Psoas muscle (tissue), 8 donors: ENCODE data around the gene LIMD2. TPM values are rescaled to one million over a fixed set of nuclear protein-coding genes. Genes with fewer than 3 reads are reported as not detected.

Experiments used
- ATAC-seq, 4 donors: fragments of 200-7000 bp; cut with Tn5 transposase; one replicate each; pipeline ENCODE4 v1.9.1; 2020; ENCODE audit warnings: moderate library complexity in 3 of 4, mild to moderate bottlenecking in 2 of 4
- DNase-seq, 2 donors: peaks; one replicate each; pipeline ENCODE4 v3.0.0-alpha.2; 2020
- H3K27ac ChIP-seq: fragments of 200-600 bp; one replicate; pipeline ENCODE4 v1.8.0; 2022
- H3K27me3 ChIP-seq, 3 donors: fragments of 200-600 bp in 1 of 3; one replicate each; pipeline versions ENCODE4 v1.6.1 to v1.8.0; 2013 to 2022; ENCODE audit warnings: low read length in 2 of 3, mild to moderate bottlenecking in 2 of 3, moderate library complexity in 1 of 3; ENCODE audit not compliant: insufficient read depth in 3 of 3
- H3K36me3 ChIP-seq, 2 donors: fragments of 200-600 bp in 1 of 2; one replicate each; pipeline versions ENCODE4 v1.6.1 to v1.8.0; 2013 to 2022; ENCODE audit warnings: low read depth in 1 of 2, mild to moderate bottlenecking in 1 of 2, moderate library complexity in 1 of 2; ENCODE audit not compliant: insufficient read depth in 1 of 2
- H3K4me1 ChIP-seq: fragments of 200-600 bp; one replicate; pipeline ENCODE4 v1.8.0; 2022
- H3K4me3 ChIP-seq: fragments of 200-600 bp; one replicate; pipeline ENCODE4 v1.8.0; 2022; ENCODE audit warnings: mild to moderate bottlenecking
- H3K9me3 ChIP-seq: fragments of 200-600 bp; one replicate; pipeline ENCODE4 v1.8.0; 2022
- CTCF ChIP-seq: fragments of 200-600 bp; IDR thresholded peaks from one replicate; pipeline ENCODE4 v1.8.0; 2022; ENCODE audit warnings: antibody characterized with exemption
- whole genome bisulfite sequencing, 3 donors: extraction: QIAGEN DNeasy Blood & Tissue Kit; methylation state at CpG; one replicate each; pipeline versions ENCODE4 v1.1.6 to v1.1.7; 2013; 5-methylcytosine and 5-hydroxymethylcytosine counted together
- intact Hi-C, 2 donors: fragments of 100-400 bp; cut with DNase I; formaldehyde crosslinking; loops; one replicate each; pipeline versions ENCODE4 v1.11.0 to v1.14.2; 2022
- polyA plus RNA-seq, 3 donors: library from polyadenylated mRNA; stranded (reverse); fragments of 200-250 nt; gene quantifications; one replicate each; pipeline ENCODE4 v1.2.3, GENCODE V29; 2013
- total RNA-seq, 4 donors: library from RNA; stranded (reverse); fragmentation: NEBNext Ultra II Directional in 2 of 4; extraction: Animal tissue kit (Norgen Biotek cat#: 25700) in 2 of 4; gene quantifications; one replicate each; pipeline versions ENCODE4 v1.2.1 to v1.2.4, GENCODE V29; 2021 to 2023
- donor health status: healthy with polysubstance abuse.
- donor health status: DM: no; HTN: no; CAD: no; lungs with moderate emphysema.
- donor health status: Bipolar disorder and iron deficiency.
- donor health status: healthy.
- donor health status: DM: yes; HTN: yes; CAD: no.
- donor health status: DM: no; HTN: no; CAD: no.
- donor health status: DM: no; HTN: no; CAD: no.
- donor health status: DM: yes; HTN: yes; CAD: no.

Gene LIMD2
- total and polyA plus RNA-seq, 7 donors = 0.95 to 4.4 (median 2.7) TPM

- intact Hi-C loops = no loop called here
- no peak for TF ChIP-seq CTCF
- ATAC-seq (no peak), DNase-seq (no peak)
- Histone ChIP-seq H3K4me1 (no peaks in the 10 kb centered on the region), H3K27ac (no peak overlapping the region), H3K9me3 (no peaks in the 10 kb centered on the region), H3K36me3 (peaks cover 2 to 87% of the 10 kb centered on the region in 2 donors), H3K4me3 (no peak overlapping the region), H3K27me3 (no peaks in the 10 kb centered on the region)
- 89 to 94% (median 89%) methylated on average over 3 of the region's 3 CpGs for WGBS, 3 donors
Observed at GRCh38 chr17:63657786-63658185, 42.1 kb downstream of the LIMD2 start.

- no peaks in the 10 kb centered on the region for H3K4me1 ChIP-seq
- H3K27me3 ChIP-seq = no peaks in the 10 kb centered on the region
- DNase-seq (no peak), ATAC-seq (peak in 1 of 4 donors; percentile 21)
- peaks cover 0 to 68% of the 10 kb centered on the region in 2 donors for H3K36me3 ChIP-seq
- no peaks in the 10 kb centered on the region for H3K9me3 ChIP-seq
- intact Hi-C loops = no loop called here
- WGBS, 3 donors = 15 to 22% (median 18%) methylated on average over 2 of the region's 2 CpGs
- H3K27ac ChIP-seq = no peak overlapping the region
- TF ChIP-seq CTCF = no peak
- H3K4me3 ChIP-seq = no peak overlapping the region
Observed at GRCh38 chr17:63653050-63653449, 46.9 kb downstream of the LIMD2 start.

GRCh38 chr17:63652106-63652505 is 47.8 kb downstream of the LIMD2 start:
- no peak for DNase-seq
- H3K27me3 ChIP-seq = no peaks in the 10 kb centered on the region
- WGBS, 3 donors = 72 to 76% (median 75%) methylated on average over 3 of the region's 3 CpGs
- H3K27ac ChIP-seq = no peak overlapping the region
- peaks cover 8% of the 10 kb centered on the region for H3K4me1 ChIP-seq
- peaks cover 0 to 68% of the 10 kb centered on the region in 2 donors for H3K36me3 ChIP-seq
- no peak overlapping the region for H3K4me3 ChIP-seq
- TF ChIP-seq CTCF = no peak
- no peaks in the 10 kb centered on the region for H3K9me3 ChIP-seq
- intact Hi-C loops = no loop called here
- no peak for ATAC-seq

GRCh38 chr17:63649813-63650212 is 50.1 kb downstream of the LIMD2 start:
- Histone ChIP-seq H3K4me1 (peaks cover 29% of the 10 kb centered on the region), H3K27me3 (no peaks in the 10 kb centered on the region), H3K9me3 (no peaks in the 10 kb centered on the region), H3K27ac (no peak overlapping the region), H3K4me3 (no peak overlapping the region), H3K36me3 (peaks cover 0 to 68% of the 10 kb centered on the region in 2 donors)
- 95 to 100% (median 95%) methylated on average over 1 of the region's 1 CpG for WGBS, 3 donors
- DNase-seq (no peak), ATAC-seq (no peak)
- no peak for TF ChIP-seq CTCF
- intact Hi-C loops = no loop called here

- no peak for TF ChIP-seq CTCF
- no peak overlapping the region for H3K4me3 ChIP-seq
- H3K27ac ChIP-seq = no peak overlapping the region
- DNase-seq (no peak), ATAC-seq (no peak)
- H3K36me3 ChIP-seq = peaks cover 0 to 62% of the 10 kb centered on the region in 2 donors
- H3K9me3 ChIP-seq = no peaks in the 10 kb centered on the region
- H3K4me1 ChIP-seq = peaks cover 33% of the 10 kb centered on the region
- no peaks in the 10 kb centered on the region for H3K27me3 ChIP-seq
- intact Hi-C loops = no loop called here
Observed at GRCh38 chr17:63647936-63648335, 52.0 kb downstream of the LIMD2 start.
